A549 (cell line): Measurements from ENCODE around the gene KRT81. TPM values are rescaled to one million over a fixed set of nuclear protein-coding genes. Genes with fewer than 3 reads are reported as not detected.

ENCODE experiments used
- ATAC-seq, 2 experiments: fragments of 200-7000 bp in 1 of 2; fragments of >200 bp in 1 of 2; cut with Nextera tagmentation in 1 of 2; cut with Tn5 transposase in 1 of 2; 3 replicates each; pipeline versions ENCODE4 v1.8.0 to v1.9.1; 2018 to 2020; ENCODE audit warnings: mild to moderate bottlenecking in 1 of 2, moderate library complexity in 1 of 2
- CTCF ChIA-PET: fragments of 300-600 bp; sonication (Branson Sonifier 250); formaldehyde crosslinking; extraction: SDS; loops from one replicate; lab custom pipeline; 2021; ENCODE audit warnings: antibody characterized with exemption, inconsistent platforms; lab: Yijun Ruan, JAX
- POLR2A ChIA-PET: fragments of 350-600 bp; formaldehyde crosslinking; extraction: SDS; loops from one replicate; lab custom pipeline; 2021; ENCODE audit warnings: antibody characterized with exemption, inconsistent platforms; lab: Yijun Ruan, JAX
- DNase-seq, 2 experiments: peaks; one replicate each; pipeline versions ENCODE4 v3.0.0 to v3.0.0-alpha.2; 2011 to 2016; ENCODE audit warnings: low read depth in 1 of 2, low spot score in 1 of 2
- FAIRE-seq: peaks from 2 replicates; lab custom pipeline; 2011; peaks lifted over from hg19 to GRCh38; lab: Jason Lieb, UNC
- H3K27ac ChIP-seq, 2 experiments: fragments of >200 bp; sonication (Bioruptor Twin); formaldehyde crosslinking; 3 replicates each; pipeline ENCODE4 v1.5.1; 2016 to 2017
- H3K4me1 ChIP-seq: fragments of >200 bp; sonication (Bioruptor Twin); formaldehyde crosslinking; 3 replicates; pipeline ENCODE4 v1.6.1; 2016
- H3K4me2 ChIP-seq: fragments of >200 bp; sonication (Bioruptor Twin); formaldehyde crosslinking; 3 replicates; pipeline ENCODE4 v1.6.1; 2016
- H3K4me3 ChIP-seq: fragments of >200 bp; sonication (Bioruptor Twin); formaldehyde crosslinking; 3 replicates; pipeline ENCODE4 v1.5.1; 2016
- H3K9me3 ChIP-seq: fragments of >200 bp; sonication (Bioruptor Twin); formaldehyde crosslinking; 3 replicates; pipeline ENCODE4 v1.6.1; 2016
- ATOH8 ChIP-seq: fragments of 250-450 bp; sonication (Bioruptor Pico); IDR thresholded peaks from 2 replicates; pipeline ENCODE4 v1.5.0; 2020; ENCODE audit warnings: low read depth, mild to moderate bottlenecking, moderate library complexity
- CEBPB ChIP-seq, 2 experiments: fragments of >200 bp in 1 of 2; sonication (Bioruptor Twin) in 1 of 2; formaldehyde crosslinking in 1 of 2; IDR thresholded peaks; 2 replicates each; pipeline ENCODE4 v1.6.1; 2012 to 2016
- CHD4 ChIP-seq: fragments of 200-600 bp; sonication (generic); IDR thresholded peaks from 2 replicates; pipeline ENCODE4 v1.6.1; 2016; ENCODE audit warnings: antibody characterized with exemption, mild to moderate bottlenecking, borderline replicate concordance
- CTCF ChIP-seq: fragments of >200 bp; sonication (Bioruptor Twin); formaldehyde crosslinking; IDR thresholded peaks from 3 replicates; pipeline ENCODE4 v1.5.1; 2016
- E2F6 ChIP-seq: IDR thresholded peaks from 2 replicates; pipeline ENCODE4 v1.6.1; 2012; ENCODE audit warnings: low read depth, borderline replicate concordance
- EP300 ChIP-seq, 2 experiments: fragments of >200 bp; sonication (Bioruptor Twin); formaldehyde crosslinking; IDR thresholded peaks; 2 replicates in 1 of 2; 3 replicates in 1 of 2; pipeline ENCODE4 v1.6.1; 2016 to 2017
- ESRRA ChIP-seq: fragments of 150-350 bp; IDR thresholded peaks from 2 replicates; pipeline ENCODE4 v1.6.1; 2014; ENCODE audit warnings: mild to moderate bottlenecking, low read length, borderline replicate concordance
- FOSB ChIP-seq: fragments of 250-450 bp; sonication (Bioruptor Pico); IDR thresholded peaks from 2 replicates; pipeline ENCODE4 v1.5.0; 2020; ENCODE audit warnings: mild to moderate bottlenecking, moderate library complexity
- HDAC2 ChIP-seq: fragments of 200-600 bp; sonication (generic); IDR thresholded peaks from 2 replicates; pipeline ENCODE4 v1.6.1; 2016
- HEYL ChIP-seq: fragments of 250-450 bp; sonication (Bioruptor Pico); IDR thresholded peaks from 2 replicates; pipeline ENCODE4 v1.8.0; 2021; ENCODE audit warnings: mild to moderate bottlenecking, moderate library complexity
- HOXA7 ChIP-seq: fragments of 250-450 bp; sonication (Bioruptor Pico); IDR thresholded peaks from 2 replicates; pipeline ENCODE4 v1.5.0; 2020; ENCODE audit warnings: mild to moderate bottlenecking, moderate library complexity
- HOXB5 ChIP-seq: fragments of 250-450 bp; sonication (Bioruptor Pico); IDR thresholded peaks from 2 replicates; pipeline ENCODE4 v1.5.0; 2020; ENCODE audit warnings: mild to moderate bottlenecking, moderate library complexity
- JUN ChIP-seq, 2 experiments: fragments of >200 bp; sonication (Bioruptor Twin); formaldehyde crosslinking; IDR thresholded peaks; 2 replicates in 1 of 2; 3 replicates in 1 of 2; pipeline ENCODE4 v1.6.1; 2016 to 2017
- JUNB ChIP-seq: fragments of >200 bp; sonication (Bioruptor Twin); formaldehyde crosslinking; IDR thresholded peaks from 2 replicates; pipeline ENCODE4 v1.6.1; 2016
- MAFK ChIP-seq: fragments of 450-650 bp; IDR thresholded peaks from 2 replicates; pipeline ENCODE4 v1.6.1; 2014; ENCODE audit not compliant: partially characterized antibody
- NPAS2 ChIP-seq: fragments of 250-450 bp; sonication (Bioruptor Pico); IDR thresholded peaks from 2 replicates; pipeline ENCODE4 v1.8.0; 2022; ENCODE audit warnings: mild to moderate bottlenecking, moderate library complexity, borderline replicate concordance
- POLR2A ChIP-seq: IDR thresholded peaks from 2 replicates; pipeline ENCODE4 v1.6.1; 2012; ENCODE audit warnings: mild to moderate bottlenecking, low read length
- RAD21 ChIP-seq, 2 experiments: fragments of >200 bp in 1 of 2; sonication (Bioruptor Twin) in 1 of 2; formaldehyde crosslinking in 1 of 2; IDR thresholded peaks in 1 of 2; conservative IDR thresholded peaks in 1 of 2; 2 replicates in 1 of 2; 3 replicates in 1 of 2; pipeline ENCODE4 v1.6.1; 2012 to 2018; ENCODE audit warnings: inconsistent platforms in 1 of 2
- RARB ChIP-seq: fragments of 250-450 bp; sonication (Bioruptor Pico); IDR thresholded peaks from 2 replicates; pipeline ENCODE4 v1.8.0; 2021; ENCODE audit warnings: mild to moderate bottlenecking, moderate library complexity
- RCOR1 ChIP-seq: fragments of 150-350 bp; IDR thresholded peaks from 2 replicates; pipeline ENCODE4 v1.6.1; 2014; ENCODE audit warnings: antibody characterized with exemption, low read length, low read depth
- REST ChIP-seq: fragments of 200-600 bp; sonication (generic); IDR thresholded peaks from 2 replicates; pipeline ENCODE4 v1.6.1; 2016; ENCODE audit warnings: antibody characterized with exemption, mild to moderate bottlenecking, moderate library complexity
- RFX5 ChIP-seq: fragments of 450-650 bp; IDR thresholded peaks from 2 replicates; pipeline ENCODE4 v1.7.1; 2014; ENCODE audit warnings: antibody characterized with exemption, mild to moderate bottlenecking, moderate library complexity
- RNF2 ChIP-seq: fragments of 200-600 bp; sonication (generic); IDR thresholded peaks from 2 replicates; pipeline ENCODE4 v1.6.1; 2016; ENCODE audit warnings: low read depth, mild to moderate bottlenecking, antibody characterized with exemption, moderate library complexity, borderline replicate concordance
- SMC3 ChIP-seq: fragments of >200 bp; sonication (Bioruptor Twin); formaldehyde crosslinking; IDR thresholded peaks from 3 replicates; pipeline ENCODE4 v1.6.1; 2018; ENCODE audit warnings: inconsistent platforms
- TP53 ChIP-seq: fragments of 250-450 bp; sonication (Bioruptor Pico); IDR thresholded peaks from 2 replicates; pipeline ENCODE4 v1.5.0; 2021; ENCODE audit warnings: mild to moderate bottlenecking, moderate library complexity
- WGBS: methylation state at CpG from one replicate; pipeline ENCODE4 v1.1.6; 2017; ENCODE audit errors: missing lambda C conversion rate; 5-methylcytosine and 5-hydroxymethylcytosine counted together
- polyA plus RNA-seq, 4 experiments: library from polyadenylated mRNA; depleted of rRNA in 3 of 4; stranded (reverse); fragments of >200 nt; fragmentation: RNase III in 1 of 4; extraction: RNeasy Plus Mini Kit Qiagen cat#74134 plus additional on column Dnase treatment in 1 of 4; gene quantifications; 2 replicates in 3 of 4; 3 replicates in 1 of 4; pipeline ENCODE4 v1.2.3, GENCODE V29; 2011 to 2017
- TF ChIP-seq, protein P1 (sequence below): fragments of >200 bp; sonication (Bioruptor Twin); formaldehyde crosslinking; IDR thresholded peaks from 2 replicates; pipeline ENCODE4 v1.6.1; 2016
- TF ChIP-seq, protein P2 (sequence below): IDR thresholded peaks from 2 replicates; pipeline ENCODE4 v1.6.1; 2012
- TF ChIP-seq, protein P3 (sequence below): fragments of >200 bp; sonication (Bioruptor Twin); formaldehyde crosslinking; IDR thresholded peaks from 3 replicates; pipeline ENCODE4 v1.6.1; 2016

KRT81 gene
- polyA plus RNA-seq, 2 of the 4 experiments (the other 2 are of a cell fraction) = 1,799 to 3,643 TPM

- no peak for TF ChIP-seq RNF2
- TF ChIP-seq, protein P1, sequence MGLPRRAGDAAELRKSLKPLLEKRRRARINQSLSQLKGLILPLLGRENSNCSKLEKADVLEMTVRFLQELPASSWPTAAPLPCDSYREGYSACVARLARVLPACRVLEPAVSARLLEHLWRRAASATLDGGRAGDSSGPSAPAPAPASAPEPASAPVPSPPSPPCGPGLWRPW = no peak
- TF ChIP-seq MAFK = peak; percentile 87
- TF ChIP-seq FOSB (CRISPR knock-in tag) = peak; percentile 98
- peak; percentile 86 to 92; a peak in 4 of 5 replicates for TF ChIP-seq EP300 (IDR thresholded peaks at IDR 0.05)
- TF ChIP-seq, protein P2, sequence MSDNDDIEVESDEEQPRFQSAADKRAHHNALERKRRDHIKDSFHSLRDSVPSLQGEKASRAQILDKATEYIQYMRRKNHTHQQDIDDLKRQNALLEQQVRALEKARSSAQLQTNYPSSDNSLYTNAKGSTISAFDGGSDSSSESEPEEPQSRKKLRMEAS = peak; percentile 36
- TF ChIP-seq SMC3 = 0 out of 3 replicates have a peak, but pooled peaks have one; percentile 4
- TF ChIP-seq CTCF = no peak
- peak; percentile 31; the same call in 1 of the 2 replicates for TF ChIP-seq NPAS2 (CRISPR knock-in tag)
- TF ChIP-seq JUN (IDR thresholded peaks at IDR 0.05) = peak; percentile 92 to 95
- TF ChIP-seq POLR2A = peak; percentile 89
- TF ChIP-seq HOXB5 (CRISPR knock-in tag) = peak; percentile 93
- peak in 1 of 2 experiments; percentile 78; a peak in 3 of 4 replicates for TF ChIP-seq CEBPB (IDR thresholded peaks at IDR 0.05)
- TF ChIP-seq CHD4 = no peak
- TF ChIP-seq RAD21 (conservative IDR thresholded peaks at IDR 0.05 in 1 of 2, IDR thresholded peaks at IDR 0.05 in 1 of 2) = peak in 1 of 2 experiments; percentile 20; a peak in 1 of 5 replicates
- no peak for TF ChIP-seq ESRRA
- no peak for TF ChIP-seq HDAC2
- peak; percentile 97 for TF ChIP-seq HOXA7
These were observed 10.4 kb downstream of the KRT81 start (continued) for GRCh38 chr12:52280796-52281560.

DNA sequence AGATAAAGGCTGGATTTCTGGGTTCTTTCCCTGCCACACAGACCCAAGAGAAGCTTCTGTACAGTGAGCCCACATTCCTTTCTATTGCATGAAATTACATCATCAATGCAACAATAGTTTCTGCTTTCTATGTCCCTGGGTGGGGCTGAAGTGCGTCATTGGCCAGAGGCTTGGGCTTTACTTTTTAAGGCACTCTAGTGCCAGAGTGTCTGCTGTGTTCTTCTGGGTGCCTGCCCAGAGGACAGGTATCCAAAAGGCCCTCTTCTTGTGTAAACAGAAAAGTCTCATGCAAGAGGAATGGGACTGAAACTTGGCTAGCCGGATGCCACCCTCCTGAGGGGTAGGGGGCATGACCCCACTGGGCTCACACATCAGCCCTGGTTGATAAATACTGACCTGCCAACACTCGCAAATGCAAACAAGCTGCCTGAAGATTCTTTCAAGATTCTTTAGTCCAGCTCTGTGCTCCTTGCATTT lies 11.0 kb downstream of the KRT81 start:
- POLR2A ChIA-PET = interaction anchor here (0.6 to 11.7 kb wide), 18 partner anchors 9 to 726 kb away, joined by 3 to 383 read pairs (median 7); partner anchors contain the start of genes EIF4B, KRT7, KRT80 and NR4A1
- FAIRE-seq (peak; percentile 100), ATAC-seq (peak; percentile 62 to 67), DNase-seq (peak; percentile 94 to 100)
- Histone ChIP-seq H3K4me1 (peaks cover 83% of the 10 kb centered on the region), H3K27ac (peak overlapping the region; percentile 96 to 100), H3K4me3 (no peak overlapping the region), H3K4me2 (peak overlapping the region; percentile 84), H3K9me3 (no peaks in the 10 kb centered on the region)
- CTCF ChIA-PET = interaction anchor here (0.7 to 15.3 kb wide), 24 partner anchors 7 to 617 kb away, joined by 3 to 387 read pairs (median 20); partner anchors contain the start of gene KRT83
- 6% methylated on average over 3 of the region's 3 CpGs for WGBS
- TF ChIP-seq RAD21 (conservative IDR thresholded peaks at IDR 0.05 in 1 of 2, IDR thresholded peaks at IDR 0.05 in 1 of 2) (peak; percentile 21 to 48), RCOR1 (peak; percentile 9; the same call in 1 of the 2 replicates), ATOH8 (CRISPR knock-in tag) (no peak), E2F6 (peak; percentile 28; the same call in 1 of the 2 replicates), EP300 (IDR thresholded peaks at IDR 0.05) (peak; percentile 98 to 99), REST (no peak), RARB (peak; percentile 97), JUN (IDR thresholded peaks at IDR 0.05) (peak; percentile 97 to 98; a peak in 4 of 5 replicates), HEYL (peak; percentile 1; the same call in 1 of the 2 replicates), JUNB (peak; percentile 96), TP53 (CRISPR knock-in tag) (no peak), RFX5 (no peak)
- TF ChIP-seq, protein P3, sequence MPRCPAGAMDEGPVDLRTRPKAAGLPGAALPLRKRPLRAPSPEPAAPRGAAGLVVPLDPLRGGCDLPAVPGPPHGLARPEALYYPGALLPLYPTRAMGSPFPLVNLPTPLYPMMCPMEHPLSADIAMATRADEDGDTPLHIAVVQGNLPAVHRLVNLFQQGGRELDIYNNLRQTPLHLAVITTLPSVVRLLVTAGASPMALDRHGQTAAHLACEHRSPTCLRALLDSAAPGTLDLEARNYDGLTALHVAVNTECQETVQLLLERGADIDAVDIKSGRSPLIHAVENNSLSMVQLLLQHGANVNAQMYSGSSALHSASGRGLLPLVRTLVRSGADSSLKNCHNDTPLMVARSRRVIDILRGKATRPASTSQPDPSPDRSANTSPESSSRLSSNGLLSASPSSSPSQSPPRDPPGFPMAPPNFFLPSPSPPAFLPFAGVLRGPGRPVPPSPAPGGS = peak; percentile 96; the same call in 2 of the 3 replicates
- TF ChIP-seq, protein P2 = peak; percentile 85
